ENCODE results near the gene CUX1.

GRCh38 chr7:102169651-102170392 lies 352.4 kb downstream of the CUX1 start:
- TF ChIP-seq, protein P1, sequence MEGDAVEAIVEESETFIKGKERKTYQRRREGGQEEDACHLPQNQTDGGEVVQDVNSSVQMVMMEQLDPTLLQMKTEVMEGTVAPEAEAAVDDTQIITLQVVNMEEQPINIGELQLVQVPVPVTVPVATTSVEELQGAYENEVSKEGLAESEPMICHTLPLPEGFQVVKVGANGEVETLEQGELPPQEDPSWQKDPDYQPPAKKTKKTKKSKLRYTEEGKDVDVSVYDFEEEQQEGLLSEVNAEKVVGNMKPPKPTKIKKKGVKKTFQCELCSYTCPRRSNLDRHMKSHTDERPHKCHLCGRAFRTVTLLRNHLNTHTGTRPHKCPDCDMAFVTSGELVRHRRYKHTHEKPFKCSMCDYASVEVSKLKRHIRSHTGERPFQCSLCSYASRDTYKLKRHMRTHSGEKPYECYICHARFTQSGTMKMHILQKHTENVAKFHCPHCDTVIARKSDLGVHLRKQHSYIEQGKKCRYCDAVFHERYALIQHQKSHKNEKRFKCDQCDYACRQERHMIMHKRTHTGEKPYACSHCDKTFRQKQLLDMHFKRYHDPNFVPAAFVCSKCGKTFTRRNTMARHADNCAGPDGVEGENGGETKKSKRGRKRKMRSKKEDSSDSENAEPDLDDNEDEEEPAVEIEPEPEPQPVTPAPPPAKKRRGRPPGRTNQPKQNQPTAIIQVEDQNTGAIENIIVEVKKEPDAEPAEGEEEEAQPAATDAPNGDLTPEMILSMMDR (IDR thresholded peaks at IDR 0.05) = no peak
- no peak for TF ChIP-seq POLR2A (IDR thresholded peaks at IDR 0.05)

Measured in esophagus squamous epithelium (tissue), 4 donors.